Measurements from ENCODE around the gene ZNF385A. TPM values are rescaled to one million over a fixed set of nuclear protein-coding genes. Genes with fewer than 3 reads are reported as not detected.
A peak's percentile ranks its signal among the peaks of the same experiment; 100 is the strongest.

Gene ZNF385A
- total and polyA plus RNA-seq, 9 of the 15 experiments (the other 6 are each of a cell fraction or from before 2014, with no cell fraction given): 1.0 to 111 (median 7.7) TPM

GRCh38 chr12:54383041-54383609, 1.4 kb downstream of the ZNF385A start (continued):
- no peak for TF ChIP-seq PBX2 (CRISPR knock-in tag; IDR thresholded peaks at IDR 0.05; ENCODE audit: low read depth)
- TF ChIP-seq PBX2 (tag; conservative IDR thresholded peaks at IDR 0.05; ENCODE audit: low read depth): no peak
- TF ChIP-seq EGR1 (conservative IDR thresholded peaks at IDR 0.05): 0 out of 2 replicates have a peak, but pooled peaks have one; percentile 27
- TF ChIP-seq, protein P1, sequence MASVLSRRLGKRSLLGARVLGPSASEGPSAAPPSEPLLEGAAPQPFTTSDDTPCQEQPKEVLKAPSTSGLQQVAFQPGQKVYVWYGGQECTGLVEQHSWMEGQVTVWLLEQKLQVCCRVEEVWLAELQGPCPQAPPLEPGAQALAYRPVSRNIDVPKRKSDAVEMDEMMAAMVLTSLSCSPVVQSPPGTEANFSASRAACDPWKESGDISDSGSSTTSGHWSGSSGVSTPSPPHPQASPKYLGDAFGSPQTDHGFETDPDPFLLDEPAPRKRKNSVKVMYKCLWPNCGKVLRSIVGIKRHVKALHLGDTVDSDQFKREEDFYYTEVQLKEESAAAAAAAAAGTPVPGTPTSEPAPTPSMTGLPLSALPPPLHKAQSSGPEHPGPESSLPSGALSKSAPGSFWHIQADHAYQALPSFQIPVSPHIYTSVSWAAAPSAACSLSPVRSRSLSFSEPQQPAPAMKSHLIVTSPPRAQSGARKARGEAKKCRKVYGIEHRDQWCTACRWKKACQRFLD (CRISPR knock-in tag; IDR thresholded peaks at IDR 0.05): no peak
- TF ChIP-seq POLR2A (conservative IDR thresholded peaks at IDR 0.05): 0 out of 2 replicates have a peak, but pooled peaks have one; percentile 25
- TF ChIP-seq, protein P2, sequence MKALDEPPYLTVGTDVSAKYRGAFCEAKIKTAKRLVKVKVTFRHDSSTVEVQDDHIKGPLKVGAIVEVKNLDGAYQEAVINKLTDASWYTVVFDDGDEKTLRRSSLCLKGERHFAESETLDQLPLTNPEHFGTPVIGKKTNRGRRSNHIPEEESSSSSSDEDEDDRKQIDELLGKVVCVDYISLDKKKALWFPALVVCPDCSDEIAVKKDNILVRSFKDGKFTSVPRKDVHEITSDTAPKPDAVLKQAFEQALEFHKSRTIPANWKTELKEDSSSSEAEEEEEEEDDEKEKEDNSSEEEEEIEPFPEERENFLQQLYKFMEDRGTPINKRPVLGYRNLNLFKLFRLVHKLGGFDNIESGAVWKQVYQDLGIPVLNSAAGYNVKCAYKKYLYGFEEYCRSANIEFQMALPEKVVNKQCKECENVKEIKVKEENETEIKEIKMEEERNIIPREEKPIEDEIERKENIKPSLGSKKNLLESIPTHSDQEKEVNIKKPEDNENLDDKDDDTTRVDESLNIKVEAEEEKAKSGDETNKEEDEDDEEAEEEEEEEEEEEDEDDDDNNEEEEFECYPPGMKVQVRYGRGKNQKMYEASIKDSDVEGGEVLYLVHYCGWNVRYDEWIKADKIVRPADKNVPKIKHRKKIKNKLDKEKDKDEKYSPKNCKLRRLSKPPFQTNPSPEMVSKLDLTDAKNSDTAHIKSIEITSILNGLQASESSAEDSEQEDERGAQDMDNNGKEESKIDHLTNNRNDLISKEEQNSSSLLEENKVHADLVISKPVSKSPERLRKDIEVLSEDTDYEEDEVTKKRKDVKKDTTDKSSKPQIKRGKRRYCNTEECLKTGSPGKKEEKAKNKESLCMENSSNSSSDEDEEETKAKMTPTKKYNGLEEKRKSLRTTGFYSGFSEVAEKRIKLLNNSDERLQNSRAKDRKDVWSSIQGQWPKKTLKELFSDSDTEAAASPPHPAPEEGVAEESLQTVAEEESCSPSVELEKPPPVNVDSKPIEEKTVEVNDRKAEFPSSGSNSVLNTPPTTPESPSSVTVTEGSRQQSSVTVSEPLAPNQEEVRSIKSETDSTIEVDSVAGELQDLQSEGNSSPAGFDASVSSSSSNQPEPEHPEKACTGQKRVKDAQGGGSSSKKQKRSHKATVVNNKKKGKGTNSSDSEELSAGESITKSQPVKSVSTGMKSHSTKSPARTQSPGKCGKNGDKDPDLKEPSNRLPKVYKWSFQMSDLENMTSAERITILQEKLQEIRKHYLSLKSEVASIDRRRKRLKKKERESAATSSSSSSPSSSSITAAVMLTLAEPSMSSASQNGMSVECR (CRISPR knock-in tag; IDR thresholded peaks at IDR 0.05): peak; percentile 58
- peak; percentile 84 for TF ChIP-seq ZBTB40 (IDR thresholded peaks at IDR 0.05)
- peak; percentile 68; the same call in 1 of the 2 replicates for TF ChIP-seq ZBTB40 (CRISPR knock-in tag; IDR thresholded peaks at IDR 0.05)
- no peak for TF ChIP-seq ZNF586 (CRISPR knock-in tag; conservative IDR thresholded peaks at IDR 0.05)
- no peak for TF ChIP-seq ETV1 (tag; conservative IDR thresholded peaks at IDR 0.05; ENCODE audit: low read depth)
